ENCODE data around the gene CUX1. TPM values are rescaled to one million over a fixed set of nuclear protein-coding genes. Genes with fewer than 3 reads are reported as not detected.

Gene CUX1
- polyA plus RNA-seq, 4 donors, result 29.2 to 77.5 (median 32.3) TPM

GRCh38 chr7:102272917-102273748, 455.7 kb downstream of the CUX1 start:
- Histone ChIP-seq H3K27ac (ENCODE audit: low read depth in 1 of 3, low read length in 2 of 3) (peak overlapping the region; percentile 17 to 63 (median 44)), H3K27me3 (ENCODE audit: control insufficient read depth in 3 of 3, insufficient read depth in 3 of 3, low read length in 3 of 3) (no peaks in the 10 kb centered on the region), H3K36me3 (ENCODE audit: control insufficient read depth in 3 of 3, insufficient read depth in 2 of 3, low read depth in 1 of 3, low read length in 3 of 3) (peaks cover 0 to 15% (median 0%) of the 10 kb centered on the region in 3 donors), H3K9me3 (ENCODE audit: control insufficient read depth in 2 of 2, insufficient read depth in 1 of 2, low read depth in 1 of 2, low read length in 1 of 2) (no peaks in the 10 kb centered on the region), H3K4me3 (ENCODE audit: low read depth in 1 of 3, low read length in 3 of 3) (no peak overlapping the region), H3K4me1 (ENCODE audit: control insufficient read depth in 3 of 3, insufficient read depth in 2 of 3, low read depth in 1 of 3, low read length in 2 of 3) (peaks cover 0 to 16% (median 0%) of the 10 kb centered on the region in 3 donors)
- DNase-seq (no peak), FAIRE-seq (no peak)
- WGBS, 3 donors, result 75 to 80% (median 79%) methylated on average over 13 to 16 of the region's 16 CpGs

DNA sequence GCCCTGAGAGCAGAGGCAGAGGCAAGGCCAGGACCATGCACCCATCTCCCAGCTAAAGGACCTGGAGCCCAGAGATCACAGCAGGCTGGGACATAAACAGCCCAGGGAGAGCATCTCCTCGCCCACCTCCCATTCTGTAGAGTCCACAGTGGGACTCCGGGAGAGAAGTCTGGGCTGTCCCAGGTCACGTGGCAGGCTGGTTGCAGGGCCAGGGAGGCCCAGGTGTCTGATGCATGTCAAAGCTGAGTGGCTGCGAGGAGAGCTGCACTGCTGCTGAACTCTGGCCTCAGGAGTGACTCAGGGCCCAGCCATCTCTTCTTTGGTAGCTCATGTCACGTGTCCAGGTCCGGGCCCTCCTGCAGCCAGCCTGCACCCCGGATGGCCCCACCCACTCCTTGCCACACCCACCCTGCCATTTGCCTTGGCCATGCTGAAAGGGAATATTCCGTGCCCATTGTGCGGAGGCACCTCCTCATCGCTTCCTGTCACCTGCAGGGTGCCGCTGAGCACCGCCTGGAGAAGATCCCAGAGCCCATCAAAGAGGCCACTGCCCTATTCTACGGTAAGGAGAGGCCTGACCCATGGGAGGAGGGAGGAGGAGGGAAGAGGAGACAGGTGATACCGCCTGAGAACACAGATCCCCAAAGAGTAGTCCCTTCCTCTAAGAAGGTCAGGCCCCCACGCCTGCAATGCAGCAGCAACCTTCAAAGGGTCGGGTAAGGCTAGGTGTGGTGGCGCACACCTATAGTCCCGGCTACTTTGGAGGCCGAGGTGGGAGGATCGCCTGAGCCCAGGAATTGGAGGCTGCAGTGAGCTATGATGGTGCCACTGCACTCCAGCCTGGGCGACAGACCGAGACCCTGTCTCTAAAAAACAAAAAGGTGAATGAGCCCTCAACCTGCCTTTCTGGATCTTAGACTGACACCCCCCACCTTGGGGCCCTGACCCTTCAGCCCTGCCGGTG, 456.6 kb downstream of the CUX1 start:
- Histone ChIP-seq H3K27me3 (ENCODE audit: control insufficient read depth in 3 of 3, insufficient read depth in 3 of 3, low read length in 3 of 3) (no peaks in the 10 kb centered on the region), H3K27ac (ENCODE audit: low read depth in 1 of 3, low read length in 2 of 3) (peak overlapping the region; percentile 32 to 63 (median 44)), H3K4me3 (ENCODE audit: low read depth in 1 of 3, low read length in 3 of 3) (peak overlapping the region in 1 of 3 donors; percentile 9), H3K9me3 (ENCODE audit: control insufficient read depth in 2 of 2, insufficient read depth in 1 of 2, low read depth in 1 of 2, low read length in 1 of 2) (no peaks in the 10 kb centered on the region), H3K4me1 (ENCODE audit: control insufficient read depth in 3 of 3, insufficient read depth in 2 of 3, low read depth in 1 of 3, low read length in 2 of 3) (peaks cover 0 to 16% (median 0%) of the 10 kb centered on the region in 3 donors), H3K36me3 (ENCODE audit: control insufficient read depth in 3 of 3, insufficient read depth in 2 of 3, low read depth in 1 of 3, low read length in 3 of 3) (peaks cover 0 to 15% (median 0%) of the 10 kb centered on the region in 3 donors)
- WGBS, 3 donors, result 62 to 71% (median 69%) methylated on average over 23 of the region's 23 CpGs
- FAIRE-seq (no peak), DNase-seq (peak; percentile 87 to 92)

DNA sequence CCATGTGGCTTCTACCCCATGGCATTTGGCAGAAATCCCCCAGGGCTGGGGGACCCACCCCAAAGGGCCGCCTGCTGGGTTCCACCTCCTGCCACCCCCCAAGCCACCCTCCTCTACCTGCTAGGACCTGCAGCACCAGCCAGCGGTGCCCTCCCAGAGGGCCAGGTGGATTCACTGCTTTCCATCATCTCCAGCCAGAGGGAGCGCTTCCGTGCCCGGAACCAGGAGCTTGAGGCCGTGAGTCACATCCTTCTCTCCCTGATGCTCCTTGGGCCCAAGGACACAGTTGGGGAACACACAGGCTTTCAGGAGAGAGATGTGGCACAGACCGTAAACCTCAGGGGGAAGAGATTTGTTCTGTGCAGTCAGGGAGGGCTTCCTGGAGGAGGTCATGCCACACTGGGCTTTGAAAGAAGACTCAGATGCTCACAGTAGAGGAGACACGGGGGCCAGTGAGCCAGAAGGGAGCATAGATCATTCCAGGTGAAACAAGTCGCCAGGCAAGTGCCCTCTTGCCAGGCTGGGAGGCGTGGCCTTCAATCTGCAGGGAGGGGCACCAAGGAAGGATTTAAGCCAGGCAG, 457.8 kb downstream of the CUX1 start:
- H3K9me3 ChIP-seq (ENCODE audit: control insufficient read depth in 2 of 2, insufficient read depth in 1 of 2, low read depth in 1 of 2, low read length in 1 of 2), result no peaks in the 10 kb centered on the region
- DNase-seq, result peak in 1 of 2 donors; percentile 29
- 82 to 86% (median 84%) methylated on average over 10 of the region's 10 CpGs for WGBS, 3 donors
- H3K27ac ChIP-seq (ENCODE audit: low read depth in 1 of 3, low read length in 2 of 3), result no peak overlapping the region
- H3K4me3 ChIP-seq (ENCODE audit: low read depth in 1 of 3, low read length in 3 of 3), result no peak overlapping the region
- FAIRE-seq, result no peak
- H3K36me3 ChIP-seq (ENCODE audit: control insufficient read depth in 3 of 3, insufficient read depth in 2 of 3, low read depth in 1 of 3, low read length in 3 of 3), result peaks cover 0 to 20% (median 0%) of the 10 kb centered on the region in 3 donors
- H3K4me1 ChIP-seq (ENCODE audit: control insufficient read depth in 3 of 3, insufficient read depth in 2 of 3, low read depth in 1 of 3, low read length in 2 of 3), result peaks cover 0 to 20% (median 0%) of the 10 kb centered on the region in 3 donors
- H3K27me3 ChIP-seq (ENCODE audit: control insufficient read depth in 3 of 3, insufficient read depth in 3 of 3, low read length in 3 of 3), result no peaks in the 10 kb centered on the region

DNA sequence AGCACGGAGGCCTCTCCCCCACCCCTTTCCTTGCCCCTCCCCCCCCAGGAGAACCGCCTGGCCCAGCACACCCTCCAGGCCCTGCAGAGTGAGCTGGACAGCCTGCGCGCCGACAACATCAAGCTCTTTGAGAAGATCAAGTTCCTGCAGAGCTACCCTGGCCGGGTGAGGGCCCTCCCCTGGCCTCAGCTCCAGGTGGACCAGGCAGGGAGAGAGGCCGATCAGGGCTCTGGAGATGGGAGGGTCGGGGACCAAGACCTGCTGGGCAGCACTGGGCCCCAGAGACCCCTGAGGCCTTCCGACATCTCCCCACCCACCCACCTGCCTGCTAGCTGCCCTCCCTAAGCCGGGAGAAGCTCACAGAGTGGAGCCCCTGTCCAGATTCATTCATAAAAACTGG, 460.5 kb downstream of the CUX1 start:
- Histone ChIP-seq H3K4me1 (ENCODE audit: control insufficient read depth in 3 of 3, insufficient read depth in 2 of 3, low read depth in 1 of 3, low read length in 2 of 3) (peaks cover 0 to 13% (median 0%) of the 10 kb centered on the region in 3 donors), H3K27me3 (ENCODE audit: control insufficient read depth in 3 of 3, insufficient read depth in 3 of 3, low read length in 3 of 3) (no peaks in the 10 kb centered on the region), H3K4me3 (ENCODE audit: low read depth in 1 of 3, low read length in 3 of 3) (no peak overlapping the region), H3K36me3 (ENCODE audit: control insufficient read depth in 3 of 3, insufficient read depth in 2 of 3, low read depth in 1 of 3, low read length in 3 of 3) (peaks cover 0 to 35% (median 0%) of the 10 kb centered on the region in 3 donors), H3K9me3 (ENCODE audit: control insufficient read depth in 2 of 2, insufficient read depth in 1 of 2, low read depth in 1 of 2, low read length in 1 of 2) (no peaks in the 10 kb centered on the region), H3K27ac (ENCODE audit: low read depth in 1 of 3, low read length in 2 of 3) (no peak overlapping the region)
- FAIRE-seq, result no peak
- DNase-seq, result no peak
- 86 to 91% (median 86%) methylated on average over 10 of the region's 10 CpGs for WGBS, 3 donors

DNA sequence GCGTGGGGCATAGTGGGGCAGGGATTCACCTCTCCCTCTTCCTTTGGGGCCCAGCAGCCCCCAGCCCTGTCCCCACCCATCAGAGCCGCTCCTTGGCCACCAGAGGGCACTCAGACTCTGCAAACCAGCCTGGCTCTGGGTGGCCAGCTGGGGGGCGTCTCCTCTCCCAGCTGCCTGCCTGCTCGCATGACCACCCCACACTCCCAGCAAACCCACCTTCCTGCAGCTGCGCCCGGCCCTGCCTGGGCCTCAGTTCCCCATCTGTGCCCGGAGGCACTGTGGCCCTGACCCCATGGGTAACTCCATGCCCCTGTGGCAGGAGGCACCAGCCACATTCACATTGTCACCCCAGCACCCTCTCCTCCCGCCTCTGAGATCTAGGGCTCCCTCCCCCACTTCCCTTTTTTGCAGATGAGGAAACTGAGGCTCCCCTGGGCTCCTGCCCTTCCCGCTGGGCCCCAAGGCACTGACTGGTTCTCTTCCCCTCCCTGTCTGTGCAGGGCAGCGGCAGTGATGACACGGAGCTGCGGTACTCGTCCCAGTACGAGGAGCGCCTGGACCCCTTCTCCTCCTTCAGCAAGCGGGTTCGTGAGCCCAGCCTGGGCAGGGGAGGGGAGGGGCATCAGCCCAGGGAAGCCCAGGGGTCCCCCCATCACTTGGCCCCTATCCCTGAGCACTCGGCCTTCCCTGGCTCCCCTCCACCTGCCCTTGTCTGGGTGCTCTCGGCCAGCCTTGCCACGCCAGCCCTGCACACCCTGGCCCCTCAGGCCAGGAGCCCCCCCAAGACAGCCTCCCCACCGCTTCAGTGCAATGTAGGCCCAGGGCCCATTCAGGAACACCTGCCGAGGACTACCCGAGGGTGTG, 462.3 kb downstream of the CUX1 start:
- no peak overlapping the region for H3K27ac ChIP-seq (ENCODE audit: low read depth in 1 of 3, low read length in 2 of 3)
- H3K27me3 ChIP-seq (ENCODE audit: control insufficient read depth in 3 of 3, insufficient read depth in 3 of 3, low read length in 3 of 3), result no peaks in the 10 kb centered on the region
- DNase-seq (peak; percentile 38 to 71), FAIRE-seq (no peak)
- H3K36me3 ChIP-seq (ENCODE audit: control insufficient read depth in 3 of 3, insufficient read depth in 2 of 3, low read depth in 1 of 3, low read length in 3 of 3), result peaks cover 0 to 37% (median 0%) of the 10 kb centered on the region in 3 donors
- no peaks in the 10 kb centered on the region for H3K9me3 ChIP-seq (ENCODE audit: control insufficient read depth in 2 of 2, insufficient read depth in 1 of 2, low read depth in 1 of 2, low read length in 1 of 2)
- H3K4me3 ChIP-seq (ENCODE audit: low read depth in 1 of 3, low read length in 3 of 3), result no peak overlapping the region
- peaks cover 0 to 5% (median 0%) of the 10 kb centered on the region in 3 donors for H3K4me1 ChIP-seq (ENCODE audit: control insufficient read depth in 3 of 3, insufficient read depth in 2 of 3, low read depth in 1 of 3, low read length in 2 of 3)
- WGBS, 3 donors, result 52 to 69% (median 53%) methylated on average over 18 to 23 of the region's 23 CpGs

DNA sequence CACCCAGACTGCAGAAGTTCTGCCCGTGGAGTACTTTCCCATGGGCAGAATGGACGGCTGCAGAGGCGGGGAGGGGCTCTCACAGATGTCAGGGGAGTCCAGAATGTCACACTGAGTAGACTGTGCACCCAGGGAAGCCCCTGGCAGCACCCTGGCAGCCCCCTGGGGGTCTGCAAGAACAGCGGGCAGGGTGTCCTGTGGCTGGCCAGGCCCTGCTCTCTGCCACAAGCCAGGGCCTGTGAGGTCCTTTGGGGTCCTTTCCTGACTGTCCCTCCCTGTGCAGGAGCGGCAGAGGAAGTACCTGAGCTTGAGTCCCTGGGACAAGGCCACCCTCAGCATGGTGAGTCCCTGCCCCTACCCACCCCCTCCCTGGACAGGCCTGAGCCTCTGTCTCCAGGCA, 463.1 kb downstream of the CUX1 start:
- WGBS, 3 donors, result 87 to 91% (median 90%) methylated on average over 5 of the region's 5 CpGs
- Histone ChIP-seq H3K4me1 (ENCODE audit: control insufficient read depth in 3 of 3, insufficient read depth in 2 of 3, low read depth in 1 of 3, low read length in 2 of 3) (peaks cover 0 to 5% (median 0%) of the 10 kb centered on the region in 3 donors), H3K27me3 (ENCODE audit: control insufficient read depth in 3 of 3, insufficient read depth in 3 of 3, low read length in 3 of 3) (no peaks in the 10 kb centered on the region), H3K27ac (ENCODE audit: low read depth in 1 of 3, low read length in 2 of 3) (no peak overlapping the region), H3K4me3 (ENCODE audit: low read depth in 1 of 3, low read length in 3 of 3) (no peak overlapping the region), H3K36me3 (ENCODE audit: control insufficient read depth in 3 of 3, insufficient read depth in 2 of 3, low read depth in 1 of 3, low read length in 3 of 3) (peaks cover 0 to 29% (median 0%) of the 10 kb centered on the region in 3 donors), H3K9me3 (ENCODE audit: control insufficient read depth in 2 of 2, insufficient read depth in 1 of 2, low read depth in 1 of 2, low read length in 1 of 2) (no peaks in the 10 kb centered on the region)
- FAIRE-seq (no peak), DNase-seq (no peak)

- Histone ChIP-seq H3K4me1 (ENCODE audit: control insufficient read depth in 3 of 3, insufficient read depth in 2 of 3, low read depth in 1 of 3, low read length in 2 of 3) (peaks cover 0 to 10% (median 0%) of the 10 kb centered on the region in 3 donors), H3K4me3 (ENCODE audit: low read depth in 1 of 3, low read length in 3 of 3) (no peak overlapping the region), H3K9me3 (ENCODE audit: control insufficient read depth in 2 of 2, insufficient read depth in 1 of 2, low read depth in 1 of 2, low read length in 1 of 2) (no peaks in the 10 kb centered on the region), H3K36me3 (ENCODE audit: control insufficient read depth in 3 of 3, insufficient read depth in 2 of 3, low read depth in 1 of 3, low read length in 3 of 3) (peaks cover 0 to 29% (median 0%) of the 10 kb centered on the region in 3 donors), H3K27me3 (ENCODE audit: control insufficient read depth in 3 of 3, insufficient read depth in 3 of 3, low read length in 3 of 3) (peaks cover 0 to 3% (median 0%) of the 10 kb centered on the region in 3 donors), H3K27ac (ENCODE audit: low read depth in 1 of 3, low read length in 2 of 3) (no peak overlapping the region)
- WGBS, 3 donors, result 87 to 95% (median 93%) methylated on average over 14 of the region's 14 CpGs
- FAIRE-seq (no peak), DNase-seq (no peak)
Measured at GRCh38 chr7:102281785-102282184, 464.4 kb downstream of the CUX1 start.

Measured in small intestine (tissue), 7 donors.